SIG-M5 treated with dmso at 0.1 percent for 504 hours (cell line): Measurements from ENCODE around the gene MUC6.

Experiments
- DNase-seq: peaks from one replicate; lab custom pipeline; 2025; ENCODE audit not compliant: unreplicated experiment; lab: John Stamatoyannopoulos, UW

MUC6 gene

GRCh38 chr11:1038361-1038760, 1.8 kb upstream of the MUC6 start:
- no peak for DNase-seq

- no peak for DNase-seq
These were observed 1.1 kb upstream of the MUC6 start for GRCh38 chr11:1037506-1038055.

GRCh38 chr11:1036931-1037330, 413 bp upstream of the MUC6 start:
- no peak for DNase-seq

- no peak for DNase-seq
These were observed 788 bp downstream of the MUC6 start for GRCh38 chr11:1035577-1036283.

- no peak for DNase-seq
These were observed 1.8 kb downstream of the MUC6 start for GRCh38 chr11:1034456-1035295.

GRCh38 chr11:1034001-1034400, 2.5 kb downstream of the MUC6 start:
- no peak for DNase-seq

- no peak for DNase-seq
These were observed 3.3 kb downstream of the MUC6 start for GRCh38 chr11:1033016-1033798.

- DNase-seq: no peak
These were observed 4.1 kb downstream of the MUC6 start for GRCh38 chr11:1032310-1032891.

- no peak for DNase-seq
These were observed 5.2 kb downstream of the MUC6 start for GRCh38 chr11:1031121-1031899.

- no peak for DNase-seq
These were observed 6.0 kb downstream of the MUC6 start for GRCh38 chr11:1030556-1030955.

GRCh38 chr11:1030086-1030485, 6.4 kb downstream of the MUC6 start:
- no peak for DNase-seq

GRCh38 chr11:1029654-1030053, 6.9 kb downstream of the MUC6 start:
- DNase-seq: no peak

- DNase-seq: no peak
These were observed 7.5 kb downstream of the MUC6 start for GRCh38 chr11:1029051-1029450.

- DNase-seq: no peak
These were observed 7.9 kb downstream of the MUC6 start for GRCh38 chr11:1028616-1029015.

GRCh38 chr11:1028291-1028540, 8.3 kb downstream of the MUC6 start:
- no peak for DNase-seq

- DNase-seq: no peak
These were observed 8.8 kb downstream of the MUC6 start for GRCh38 chr11:1027483-1028290.

- no peak for DNase-seq
These were observed 9.7 kb downstream of the MUC6 start for GRCh38 chr11:1026641-1027482.

GRCh38 chr11:1026163-1026450, 10.4 kb downstream of the MUC6 start:
- no peak for DNase-seq
